K562 (cell line): ENCODE results near the gene NCF2. TPM values are rescaled to one million over a fixed set of nuclear protein-coding genes. Genes with fewer than 3 reads are reported as not detected.

Experiments
- BRCA1 ChIP-seq, 2 experiments: fragments of 450-650 bp in 1 of 2; sonication (generic) in 1 of 2; formaldehyde crosslinking in 1 of 2; IDR thresholded peaks; 2 replicates each; pipeline versions ENCODE4 v1.5.0 to v1.6.1; 2017 to 2020; ENCODE audit warnings: mild to moderate bottlenecking in 1 of 2, missing genetic modification reagents in 1 of 2
- CCNT2 ChIP-seq: IDR thresholded peaks from 2 replicates; pipeline ENCODE4 v1.6.1; 2011; ENCODE audit warnings: borderline replicate concordance, low read depth, mild to moderate bottlenecking, moderate library complexity, mixed read lengths, low read length; ENCODE audit not compliant: insufficient read length; ENCODE audit errors: extremely low read depth
- CHD1 ChIP-seq: fragments of 200-600 bp; sonication (generic); IDR thresholded peaks from one replicate; pipeline ENCODE4 v1.6.1; 2012; ENCODE audit warnings: mild to moderate bottlenecking, moderate library complexity, low read length, inconsistent platforms
- CREB1 ChIP-seq, 2 experiments: sonication (generic) in 1 of 2; formaldehyde crosslinking in 1 of 2; IDR thresholded peaks; 2 replicates each; pipeline versions ENCODE4 v1.6.1 to v1.8.0; 2012 to 2022; ENCODE audit warnings: inconsistent platforms in 1 of 2, mild to moderate bottlenecking in 1 of 2, missing genetic modification reagents in 1 of 2, moderate library complexity in 1 of 2
- E2F6 ChIP-seq, 2 experiments: IDR thresholded peaks; 2 replicates each; pipeline ENCODE4 v1.6.1; 2011; ENCODE audit warnings: borderline replicate concordance in 1 of 2, control low read depth in 1 of 2, low read depth in 1 of 2, low read length in 1 of 2, mild to moderate bottlenecking in 1 of 2, mixed read lengths in 1 of 2, moderate library complexity in 1 of 2; ENCODE audit not compliant: insufficient read depth in 1 of 2, insufficient read length in 1 of 2, poor library complexity in 1 of 2, severe bottlenecking in 1 of 2; ENCODE audit errors: extremely low read depth in 1 of 2
- ELF1 ChIP-seq: fragments of 200-800 bp; sonication (Bioruptor generic); IDR thresholded peaks from 2 replicates; pipeline ENCODE4 v1.6.1; 2016; ENCODE audit warnings: missing genetic modification characterization, missing compliant biosample characterization
- ETS1 ChIP-seq: conservative IDR thresholded peaks from 2 replicates; pipeline ENCODE4 v1.6.1; 2011; ENCODE audit warnings: low read depth, mild to moderate bottlenecking, low read length; ENCODE audit not compliant: control insufficient read depth
- HDAC8 ChIP-seq: fragments of 450-650 bp; IDR thresholded peaks from 2 replicates; pipeline ENCODE4 v1.6.1; 2016; ENCODE audit warnings: mild to moderate bottlenecking, missing genetic modification characterization, moderate library complexity, missing compliant biosample characterization
- HEY1 ChIP-seq: fragments of 250-450 bp; sonication (Bioruptor Pico); IDR thresholded peaks from 2 replicates; pipeline ENCODE4 v1.5.0; 2020; ENCODE audit warnings: mild to moderate bottlenecking, moderate library complexity, borderline replicate concordance
- KDM5B ChIP-seq: fragments of 200-600 bp; sonication (generic); IDR thresholded peaks from 2 replicates; pipeline ENCODE4 v1.6.1; 2012; ENCODE audit warnings: low read depth, mild to moderate bottlenecking, moderate library complexity, low read length, control low read depth, inconsistent platforms; ENCODE audit not compliant: insufficient replicate concordance
- MTA2 ChIP-seq: fragments of 450-650 bp; IDR thresholded peaks from 2 replicates; pipeline ENCODE4 v1.6.1; 2016; ENCODE audit warnings: low read depth
- PHB ChIP-seq: fragments of 250-450 bp; sonication (Bioruptor Pico); IDR thresholded peaks from 2 replicates; pipeline ENCODE4 v1.5.0; 2021
- PRDM10 ChIP-seq: fragments of 450-650 bp; IDR thresholded peaks from 2 replicates; pipeline ENCODE4 v1.6.1; 2018; ENCODE audit not compliant: partially characterized antibody
- RB1 ChIP-seq: fragments of 450-650 bp; IDR thresholded peaks from 2 replicates; pipeline ENCODE4 v1.6.1; 2017; ENCODE audit warnings: low read depth, mild to moderate bottlenecking
- RBBP5 ChIP-seq: fragments of 200-600 bp; sonication (generic); IDR thresholded peaks from 2 replicates; pipeline ENCODE4 v1.6.1; 2012; ENCODE audit warnings: borderline replicate concordance, mild to moderate bottlenecking, low read length, control low read depth, inconsistent platforms; ENCODE audit not compliant: insufficient read depth, poor library complexity, severe bottlenecking
- TBL1XR1 ChIP-seq, 2 experiments: IDR thresholded peaks; 2 replicates each; pipeline ENCODE4 v1.6.1; 2012; ENCODE audit warnings: improper control_type of control experiment in 2 of 2, low read length in 2 of 2, mild to moderate bottlenecking in 1 of 2
- TCF7L2 ChIP-seq: fragments of 150-350 bp; IDR thresholded peaks from 2 replicates; pipeline ENCODE4 v1.6.1; 2016; ENCODE audit warnings: low read depth, mild to moderate bottlenecking, low read length, moderate library complexity
- TFAM ChIP-seq: fragments of 250-450 bp; sonication (Bioruptor Pico); conservative IDR thresholded peaks from 2 replicates; pipeline ENCODE4 v1.5.0; 2021; ENCODE audit warnings: mild to moderate bottlenecking, moderate library complexity
- THAP7 ChIP-seq: fragments of 250-450 bp; sonication (Bioruptor Pico); IDR thresholded peaks from 2 replicates; pipeline ENCODE4 v1.5.0; 2021
- ZNF23 ChIP-seq: fragments of 250-450 bp; sonication (Bioruptor Pico); IDR thresholded peaks from 2 replicates; pipeline ENCODE4 v1.4.0; 2020; ENCODE audit warnings: mild to moderate bottlenecking
- ZNF324 ChIP-seq: fragments of 250-450 bp; sonication (Bioruptor Pico); IDR thresholded peaks from 2 replicates; pipeline ENCODE4 v1.4.0; 2020; ENCODE audit warnings: mild to moderate bottlenecking
- polyA plus RNA-seq, 8 experiments: library from polyadenylated mRNA; depleted of rRNA in 4 of 8; stranded (reverse) in 5 of 8; unstranded in 3 of 8; fragments of >200 nt; fragmentation: Nextera tagmentation in 2 of 8; fragmentation: Illumina TruSeq in 1 of 8; extraction: Ambion mirVana in 2 of 8; extraction: Trizol in 1 of 8; gene quantifications; 2 replicates each; pipeline versions ENCODE4 v1.2.1 to v1.2.3, GENCODE V29; 2011 to 2014; ENCODE audit warnings: inconsistent platforms in 1 of 8, missing spikeins in 1 of 8
- total RNA-seq, 7 experiments: library from RNA; depleted of rRNA in 6 of 7; stranded (reverse); fragments of >200 nt in 6 of 7; fragmentation: Illumina TruSeq in 2 of 7; extraction: Trizol in 2 of 7; gene quantifications; 2 replicates each; pipeline versions ENCODE4 v1.2.1 to v1.2.3, GENCODE V29; 2011 to 2021; ENCODE audit warnings: low replicate concordance in 1 of 7

NCF2 gene
- total and polyA plus RNA-seq, 9 of the 15 experiments (the other 6 are each of a cell fraction or from before 2014, with no cell fraction given): 0.07 to 0.54 (median 0.16) TPM; not detected in 3

GRCh38 chr1:183635099-183635605 is 44.9 kb upstream of the NCF2 start (continued):
- no peak for TF ChIP-seq CREB1 (IDR thresholded peaks at IDR 0.05)
- 0 out of 2 replicates have a peak, but pooled peaks have one; percentile 13 for TF ChIP-seq CREB1 (CRISPR knock-in tag; IDR thresholded peaks at IDR 0.05)
- TF ChIP-seq HDAC8 (tag): no peak
- no peak for TF ChIP-seq HEY1 (CRISPR knock-in tag)
- TF ChIP-seq ETS1: peak; percentile 36; the same call in 1 of the 2 replicates
- TF ChIP-seq ZNF324 (CRISPR knock-in tag): no peak
- TF ChIP-seq TCF7L2: no peak
- peak; percentile 52 for TF ChIP-seq CCNT2
- TF ChIP-seq TFAM (CRISPR knock-in tag): no peak
- TF ChIP-seq ZNF23 (CRISPR knock-in tag): no peak
- peak; percentile 17 for TF ChIP-seq PRDM10
- peak; percentile 79 for TF ChIP-seq CHD1
- peak; percentile 19; the same call in 1 of the 2 replicates for TF ChIP-seq RB1
- peak; percentile 54 for TF ChIP-seq RBBP5
- no peak for TF ChIP-seq TBL1XR1 (IDR thresholded peaks at IDR 0.05; ENCODE audit: low read length in 2 of 2)
- TF ChIP-seq PHB (CRISPR knock-in tag): peak; percentile 41; the same call in 1 of the 2 replicates
- TF ChIP-seq MTA2: no peak
- no peak for TF ChIP-seq BRCA1 (IDR thresholded peaks at IDR 0.05)
- TF ChIP-seq BRCA1 (CRISPR knock-in tag; IDR thresholded peaks at IDR 0.05): no peak
- peak; percentile 10 for TF ChIP-seq KDM5B
- TF ChIP-seq ELF1 (tag): no peak
- no peak for TF ChIP-seq THAP7 (CRISPR knock-in tag)
- TF ChIP-seq E2F6 (IDR thresholded peaks at IDR 0.05; ENCODE audit: borderline replicate concordance in 1 of 2, extremely low read depth in 1 of 2, insufficient read depth in 1 of 2, insufficient read length in 1 of 2, low read depth in 1 of 2, low read length in 1 of 2, poor library complexity in 1 of 2, severe bottlenecking in 1 of 2): peak in 1 of 2 experiments; percentile 56
